ENCODE measurements around the gene ATP1A1.

The ATP1A1 gene

GRCh38 chr1:116415200-116415698, 42.2 kb downstream of the ATP1A1 start:
- DNase-seq (ENCODE audit: low spot score), result no peak

- DNase-seq (ENCODE audit: low spot score), result no peak
Measured at GRCh38 chr1:116415699-116416533, 42.9 kb downstream of the ATP1A1 start.

GRCh38 chr1:116416854-116417513, 43.9 kb downstream of the ATP1A1 start:
- no peak for DNase-seq (ENCODE audit: low spot score)

DNA sequence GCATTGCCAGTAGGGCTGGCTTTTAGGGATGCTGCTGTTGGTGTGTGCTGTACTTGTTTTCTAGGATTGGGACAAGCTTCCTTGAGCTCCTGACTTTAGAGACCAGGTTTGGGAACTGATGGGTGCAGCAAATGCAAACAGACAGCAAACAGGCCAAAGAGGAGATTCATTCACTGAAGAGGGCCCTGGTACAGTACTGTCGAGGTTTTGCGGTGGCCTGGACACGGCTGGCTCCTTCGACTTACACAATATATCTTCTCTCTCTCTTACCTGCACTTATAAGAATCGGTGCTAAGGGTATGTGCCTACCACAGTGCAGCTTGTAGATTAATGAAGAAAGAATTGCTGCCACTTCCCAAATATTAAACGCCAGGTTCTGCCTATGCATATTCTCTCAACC, 44.6 kb downstream of the ATP1A1 start:
- no peak for DNase-seq (ENCODE audit: low spot score)

DNA sequence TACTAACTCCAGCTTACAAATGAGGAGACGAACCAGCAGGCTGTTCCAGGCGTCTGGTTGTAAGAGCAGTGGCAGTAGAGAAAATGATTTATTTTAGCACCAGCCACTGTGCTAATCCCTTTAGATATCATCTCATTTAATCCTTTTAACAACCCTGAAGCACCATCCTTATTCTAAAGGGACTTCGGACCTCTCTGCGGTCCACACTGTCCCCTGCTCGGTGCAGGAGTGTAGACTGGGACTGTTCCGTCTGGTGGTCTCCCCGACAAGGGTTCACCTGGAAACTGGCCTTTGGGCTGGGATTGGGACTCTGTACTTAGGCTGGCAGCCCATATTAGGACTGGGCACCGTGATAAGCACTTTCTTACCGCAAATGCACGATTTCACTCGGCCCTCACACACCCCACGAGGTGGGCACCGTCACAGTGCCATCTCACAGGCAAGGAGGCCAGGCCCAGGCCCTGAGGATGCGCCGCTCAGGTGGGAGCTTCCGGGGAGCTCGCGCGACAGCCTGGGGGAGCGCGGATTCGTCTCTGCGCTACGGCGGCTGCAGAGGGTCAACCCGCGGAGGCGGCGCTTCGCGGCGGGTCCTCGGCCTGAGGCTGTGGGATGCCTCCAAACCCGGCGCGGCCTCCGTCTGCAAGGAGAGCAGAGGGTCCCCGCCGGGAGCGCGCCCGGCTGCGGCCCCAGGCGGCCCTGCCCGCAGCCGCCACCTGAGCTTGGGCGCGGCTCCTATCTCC, 45.2 kb downstream of the ATP1A1 start:
- peak; percentile 86 for DNase-seq (ENCODE audit: low spot score)

GRCh38 chr1:116420417-116421200, 47.6 kb downstream of the ATP1A1 start:
- no peak for DNase-seq (ENCODE audit: low spot score)

- DNase-seq (ENCODE audit: low spot score), result no peak
Measured at GRCh38 chr1:116424438-116424837, 51.4 kb downstream of the ATP1A1 start.

GRCh38 chr1:116424863-116425262, 51.8 kb downstream of the ATP1A1 start:
- no peak for DNase-seq (ENCODE audit: low spot score)

GRCh38 chr1:116425987-116426386, 52.9 kb downstream of the ATP1A1 start:
- no peak for DNase-seq (ENCODE audit: low spot score)

- DNase-seq (ENCODE audit: low spot score), result no peak
Measured at GRCh38 chr1:116426401-116426800, 53.4 kb downstream of the ATP1A1 start.

GRCh38 chr1:116428576-116428975, 55.5 kb downstream of the ATP1A1 start:
- no peak for DNase-seq (ENCODE audit: low spot score)

- no peak for DNase-seq (ENCODE audit: low spot score)
Measured at GRCh38 chr1:116429821-116430374, 56.9 kb downstream of the ATP1A1 start.

- DNase-seq (ENCODE audit: low spot score), result no peak
Measured at GRCh38 chr1:116431870-116432500, 58.9 kb downstream of the ATP1A1 start.

- DNase-seq (ENCODE audit: low spot score), result no peak
Measured at GRCh38 chr1:116432655-116433265, 59.7 kb downstream of the ATP1A1 start.

DNA sequence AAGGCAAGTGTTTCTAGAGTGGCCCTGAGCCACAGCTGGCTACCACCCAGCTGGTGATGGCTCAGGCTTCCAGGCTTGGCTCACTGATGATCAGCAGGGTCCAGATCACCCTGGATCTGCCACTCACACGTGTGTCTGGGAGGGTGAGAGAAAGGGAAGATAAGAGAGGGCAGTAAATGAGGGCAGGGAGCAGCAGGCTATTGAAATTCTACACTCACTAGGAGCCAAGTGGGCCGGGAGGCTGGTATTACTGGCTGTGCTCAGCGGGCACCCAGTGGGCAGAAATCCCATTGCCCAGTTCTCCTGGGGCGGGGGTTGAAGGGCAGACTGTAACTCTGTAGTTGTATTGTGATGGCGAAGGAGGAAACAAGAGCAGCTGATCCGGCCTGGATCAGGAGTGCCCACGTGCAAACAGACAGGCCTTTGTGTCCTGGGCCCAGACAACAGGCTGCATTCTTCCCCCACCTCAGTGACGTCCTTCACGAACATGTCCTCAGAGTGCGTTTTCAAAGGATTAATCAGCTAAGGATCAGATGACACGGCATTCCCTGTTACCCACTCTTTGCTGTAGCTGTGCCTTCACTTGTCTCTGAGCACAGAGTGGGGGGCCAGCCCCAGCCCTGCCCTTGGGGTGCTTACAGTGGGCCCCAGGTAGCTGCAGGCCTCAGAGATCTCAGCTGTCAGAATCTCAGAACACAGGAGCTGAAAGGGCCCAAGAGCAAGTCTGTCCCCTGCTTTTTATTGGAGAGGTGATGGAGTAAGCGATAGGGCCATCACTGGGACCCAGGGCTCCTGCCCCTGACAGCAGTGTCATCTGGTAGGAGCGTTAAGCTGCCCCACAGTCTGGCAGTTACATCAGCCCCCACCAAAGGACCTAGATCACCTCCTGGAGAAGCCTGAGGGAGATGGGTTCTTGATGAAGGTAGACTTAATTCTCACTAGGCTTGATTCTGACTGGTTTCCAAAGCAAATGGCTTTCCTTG, 60.5 kb downstream of the ATP1A1 start:
- DNase-seq (ENCODE audit: low spot score), result no peak

DNA sequence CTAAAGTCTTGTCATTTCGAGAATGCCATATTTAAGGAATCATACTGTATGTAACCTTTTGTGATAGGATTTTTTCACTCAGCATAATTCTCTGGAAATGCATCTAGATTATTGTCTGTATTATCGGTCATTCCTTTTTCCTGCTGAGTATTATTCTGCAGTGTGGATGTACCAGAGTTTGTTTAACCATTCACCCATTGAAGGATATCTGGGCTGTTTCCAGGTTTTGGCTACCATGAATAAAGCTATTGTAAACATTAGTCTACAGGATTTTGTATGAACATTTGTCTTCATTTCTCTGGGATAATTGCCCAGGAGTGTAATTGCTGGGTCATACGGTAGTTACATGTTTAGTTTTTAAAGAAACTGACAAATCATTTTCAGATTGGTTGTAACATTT, 61.8 kb downstream of the ATP1A1 start:
- DNase-seq (ENCODE audit: low spot score), result no peak

- no peak for DNase-seq (ENCODE audit: low spot score)
Measured at GRCh38 chr1:116435806-116436610, 63.0 kb downstream of the ATP1A1 start.

DNA sequence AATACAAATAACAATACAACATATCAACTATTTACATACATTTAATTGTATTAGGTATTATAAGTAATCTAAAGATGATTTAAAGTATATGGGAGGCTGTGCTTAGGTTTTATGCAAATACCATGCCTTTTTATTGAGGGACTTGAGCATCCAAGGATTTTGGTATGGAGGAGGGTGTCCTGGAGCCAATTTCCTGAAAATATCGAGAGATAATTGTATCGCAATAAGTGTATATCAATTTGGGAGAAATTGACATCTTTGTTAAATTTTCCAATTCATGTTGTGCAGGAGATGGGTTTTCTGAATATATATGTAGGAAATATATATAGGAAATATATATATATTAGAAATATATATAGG, 63.5 kb downstream of the ATP1A1 start:
- no peak for DNase-seq (ENCODE audit: low spot score)

GRCh38 chr1:116439701-116440100, 66.7 kb downstream of the ATP1A1 start:
- DNase-seq (ENCODE audit: low spot score), result no peak
